ENCODE measurements around the gene ACCSL. TPM values are rescaled to one million over a fixed set of nuclear protein-coding genes. Genes with fewer than 3 reads are reported as not detected.

The ACCSL gene
- total RNA-seq, 1 experiment from 2014 or later, result 0.58 TPM

DNA sequence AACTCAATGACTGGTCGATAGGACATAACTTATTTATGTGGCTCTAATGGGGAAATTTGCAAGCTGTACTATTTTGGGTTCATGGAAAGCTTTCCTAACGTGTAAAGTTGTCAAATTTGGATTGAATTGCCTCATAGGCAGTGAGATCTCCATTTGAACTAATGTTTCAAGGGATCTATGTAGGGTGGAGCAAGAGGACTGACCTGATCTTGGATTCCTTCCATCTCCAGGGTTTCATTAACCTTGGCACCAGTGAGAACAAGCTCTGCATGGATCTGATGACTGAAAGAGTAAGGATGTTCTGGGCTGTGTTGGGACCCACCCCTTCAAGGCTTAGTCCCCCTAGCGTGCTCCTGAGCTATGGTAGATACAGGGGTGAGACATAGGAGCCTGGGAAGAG lies 2.1 kb downstream of the ACCSL start:
- no peak overlapping the region for H3K4me3 ChIP-seq
- H3K36me3 ChIP-seq, result no peaks in the 10 kb centered on the region
- H3K9me3 ChIP-seq (replicated peaks), result no peaks in the 10 kb centered on the region; the same call in 1 of the 2 replicates
- no peaks in the 10 kb centered on the region for H3K4me1 ChIP-seq (replicated peaks)
- H3K27ac ChIP-seq, result no peak overlapping the region
- no peak for DNase-seq (ENCODE audit: low read depth in 1 of 2, low spot score in 2 of 2)
- no peaks in the 10 kb centered on the region for H3K27me3 ChIP-seq (replicated peaks)

DNA sequence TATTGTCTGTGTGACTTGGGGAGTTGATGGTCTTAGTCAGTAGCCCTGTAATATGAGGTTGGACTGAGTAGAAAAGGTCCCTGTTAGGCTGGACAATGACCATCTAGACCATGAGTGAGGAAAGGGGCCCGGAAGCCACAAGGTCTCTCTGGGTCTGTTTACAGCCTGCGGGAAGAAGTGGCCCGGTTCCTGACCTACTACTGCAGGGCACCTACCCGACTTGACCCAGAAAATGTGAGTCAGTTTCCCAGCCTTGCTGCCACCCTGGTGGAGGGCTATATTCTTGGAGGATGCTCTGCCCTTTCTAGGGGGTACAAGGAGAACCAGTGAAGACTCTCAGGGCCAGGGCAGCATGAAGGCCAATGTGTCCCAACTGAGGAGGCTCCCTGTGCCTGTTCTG lies 3.4 kb downstream of the ACCSL start:
- Histone ChIP-seq H3K9me3 (replicated peaks) (no peaks in the 10 kb centered on the region; the same call in 1 of the 2 replicates), H3K4me1 (replicated peaks) (no peaks in the 10 kb centered on the region), H3K27ac (no peak overlapping the region), H3K4me3 (no peak overlapping the region), H3K36me3 (no peaks in the 10 kb centered on the region), H3K27me3 (replicated peaks) (no peaks in the 10 kb centered on the region)
- DNase-seq (ENCODE audit: low read depth in 1 of 2, low spot score in 2 of 2), result no peak

DNA sequence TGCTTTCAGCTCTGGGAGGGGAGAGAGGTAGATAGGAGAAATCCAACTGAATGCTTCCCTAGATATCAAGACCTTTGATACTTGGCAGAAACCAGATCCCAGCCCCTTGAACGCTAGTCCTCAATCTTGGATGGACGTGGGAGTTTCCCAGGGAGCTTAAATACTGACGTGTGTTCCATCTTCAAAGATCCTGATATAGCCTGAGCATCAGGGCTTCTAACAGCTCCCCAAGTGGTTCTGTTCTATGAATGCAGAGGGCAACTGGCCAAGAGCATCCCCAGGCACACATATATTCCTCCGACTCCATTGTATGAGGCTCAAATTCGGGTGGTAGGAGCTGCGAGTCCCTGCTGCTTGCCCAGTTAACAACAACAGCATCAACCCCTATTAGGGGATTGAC lies 9.6 kb downstream of the ACCSL start:
- H3K36me3 ChIP-seq, result no peaks in the 10 kb centered on the region
- H3K27ac ChIP-seq, result no peak overlapping the region
- no peak overlapping the region for H3K4me3 ChIP-seq
- no peak for DNase-seq (ENCODE audit: low read depth in 1 of 2, low spot score in 2 of 2)
- H3K4me1 ChIP-seq (replicated peaks), result no peaks in the 10 kb centered on the region
- H3K9me3 ChIP-seq (replicated peaks), result no peaks in the 10 kb centered on the region
- no peaks in the 10 kb centered on the region for H3K27me3 ChIP-seq (replicated peaks)

DNA sequence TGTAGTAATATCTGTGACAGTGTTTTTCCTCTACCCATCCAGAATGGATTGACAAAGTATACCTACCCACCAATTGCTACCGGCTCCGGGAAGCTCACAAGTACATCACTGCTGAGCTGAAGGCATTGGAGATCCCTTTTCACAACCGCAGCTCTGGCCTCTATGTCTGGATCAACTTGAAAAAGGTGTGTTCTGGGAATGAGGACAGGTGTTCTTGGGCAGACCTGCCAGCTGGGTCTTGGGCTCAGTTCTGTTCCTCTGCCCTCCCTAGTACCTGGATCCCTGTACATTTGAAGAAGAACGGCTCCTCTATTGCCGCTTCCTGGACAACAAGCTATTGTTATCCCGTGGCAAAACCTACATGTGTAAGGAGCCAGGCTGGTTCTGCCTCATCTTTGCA lies 10.5 kb downstream of the ACCSL start:
- Histone ChIP-seq H3K9me3 (replicated peaks) (no peaks in the 10 kb centered on the region), H3K4me1 (replicated peaks) (no peaks in the 10 kb centered on the region), H3K4me3 (no peak overlapping the region)

DNA sequence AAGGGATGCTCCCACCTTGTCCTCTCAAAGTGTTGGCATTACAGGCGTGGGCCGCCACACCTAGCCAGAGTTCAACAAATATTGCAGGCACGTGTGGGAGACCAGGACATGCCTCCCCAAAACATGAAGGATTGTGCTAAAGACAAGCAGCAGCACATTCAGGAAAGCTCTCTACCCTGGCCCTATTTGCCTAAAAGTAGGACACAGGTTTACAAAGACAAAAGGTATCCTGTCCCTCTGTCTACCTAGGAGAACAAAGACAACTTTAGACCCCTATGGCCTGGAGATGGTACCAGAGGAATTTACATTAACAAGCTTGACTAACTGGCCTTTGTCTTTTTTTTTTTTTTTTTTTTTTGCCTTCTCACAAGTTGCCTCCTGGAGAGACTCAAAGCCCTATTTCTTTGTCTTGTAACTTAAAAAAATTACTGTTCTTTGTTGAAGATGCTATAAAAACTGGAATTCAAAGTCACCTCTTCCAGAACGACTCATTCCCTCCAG lies 17.4 kb downstream of the ACCSL start:
- no peaks in the 10 kb centered on the region for H3K27me3 ChIP-seq (replicated peaks)
- no peaks in the 10 kb centered on the region for H3K9me3 ChIP-seq (replicated peaks)
- peak overlapping the region; percentile 60 for H3K27ac ChIP-seq
- H3K4me1 ChIP-seq (replicated peaks), result peaks cover 22% of the 10 kb centered on the region
- H3K4me3 ChIP-seq, result peak overlapping the region; percentile 50
- H3K36me3 ChIP-seq, result no peaks in the 10 kb centered on the region
- no peak for DNase-seq (ENCODE audit: low read depth in 1 of 2, low spot score in 2 of 2)

More for the DNA sequence above, 10.5 kb downstream of the ACCSL start:
- Histone ChIP-seq H3K27ac (no peak overlapping the region), H3K27me3 (replicated peaks) (no peaks in the 10 kb centered on the region), H3K36me3 (no peaks in the 10 kb centered on the region)
- DNase-seq (ENCODE audit: low read depth in 1 of 2, low spot score in 2 of 2), result no peak

DNA sequence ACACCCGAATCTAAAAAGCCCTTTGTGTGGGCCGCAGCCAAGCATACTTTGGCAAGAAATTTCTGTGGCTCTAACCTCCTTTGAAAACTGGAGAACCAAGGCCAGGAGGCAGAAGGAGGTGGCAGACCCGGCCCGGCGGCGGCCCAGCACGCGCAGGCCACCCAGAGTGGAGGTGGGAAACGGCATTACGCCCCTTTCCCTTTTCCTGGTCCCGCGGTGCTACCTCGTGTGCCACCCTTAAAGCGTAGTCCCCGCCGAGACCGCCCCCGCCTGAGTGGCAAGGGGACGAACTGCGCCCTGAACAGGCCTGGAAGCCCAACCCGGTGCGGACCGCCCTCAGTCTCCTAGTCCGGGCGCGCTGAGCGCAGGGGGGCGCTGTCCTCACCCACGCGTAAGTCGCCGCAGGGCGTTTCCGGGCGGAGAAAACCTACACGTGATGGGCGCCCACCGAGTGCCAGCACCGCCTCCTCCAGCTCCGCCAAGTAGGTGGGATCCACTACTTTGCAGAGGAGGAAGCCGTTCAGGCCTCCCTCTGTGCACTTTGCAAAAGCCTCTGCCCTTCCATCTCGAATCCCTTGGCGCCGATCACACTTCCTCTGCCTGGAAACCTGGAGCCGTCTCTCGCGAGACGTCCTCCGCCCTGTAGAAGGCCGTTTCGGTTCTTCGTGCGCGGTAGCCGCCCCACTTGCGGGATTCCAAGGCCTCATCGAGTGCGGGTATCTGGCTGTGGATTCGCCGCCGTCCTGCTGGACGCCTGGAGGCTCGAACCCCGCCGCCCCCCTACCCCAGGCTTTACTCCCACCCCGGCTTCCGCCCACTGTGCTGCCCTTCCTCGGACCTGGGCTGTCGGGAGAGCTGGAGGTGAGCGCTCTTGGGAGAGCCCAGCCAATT lies 18.3 kb downstream of the ACCSL start, which contains the start of gene ACCS:
Gene ACCS, plus strand, starts transcription at position 430 of the 891 bp plus-strand sequence. CDS start 1,358 bp downstream, outside the sequence.
- Histone ChIP-seq H3K4me1 (replicated peaks) (peaks cover 22% of the 10 kb centered on the region), H3K27me3 (replicated peaks) (no peaks in the 10 kb centered on the region), H3K4me3 (peak within 1 kb of the TSS; percentile 50), H3K36me3 (no peaks in the 10 kb centered on the region), H3K9me3 (replicated peaks) (no peaks in the 10 kb centered on the region), H3K27ac (peak within 1 kb of the TSS; percentile 60)
- peak; percentile 98 for DNase-seq (ENCODE audit: low read depth in 1 of 2, low spot score in 2 of 2)

DNA sequence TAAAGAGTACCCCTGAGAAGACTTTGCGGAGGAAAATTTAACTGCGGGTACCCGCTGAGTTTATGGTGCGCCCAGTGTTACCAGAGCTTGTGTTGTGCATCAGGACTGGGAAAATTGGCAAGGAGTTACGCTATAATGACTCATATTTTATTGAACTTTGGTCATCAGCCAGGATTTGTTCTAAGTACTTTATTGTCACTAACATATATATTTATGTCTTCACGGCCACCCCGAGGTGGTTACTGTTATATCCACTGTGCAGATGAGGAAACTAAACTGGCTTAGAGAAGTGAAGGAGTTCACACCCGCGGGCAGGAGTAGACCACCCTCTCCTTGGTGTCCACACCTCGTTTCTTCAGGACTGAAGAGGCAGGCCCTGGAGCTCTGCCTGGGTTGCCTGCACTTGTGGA lies 19.0 kb downstream of the ACCSL start:
- peaks cover 4% of the 10 kb centered on the region for H3K36me3 ChIP-seq
- peak overlapping the region; percentile 50 for H3K4me3 ChIP-seq
- H3K27me3 ChIP-seq (replicated peaks), result no peaks in the 10 kb centered on the region
- H3K9me3 ChIP-seq (replicated peaks), result no peaks in the 10 kb centered on the region
- H3K4me1 ChIP-seq (replicated peaks), result peaks cover 22% of the 10 kb centered on the region
- peak overlapping the region; percentile 60 for H3K27ac ChIP-seq
- peak in 1 of 2 experiments; percentile 66 for DNase-seq (ENCODE audit: low read depth in 1 of 2, low spot score in 2 of 2)

DNA sequence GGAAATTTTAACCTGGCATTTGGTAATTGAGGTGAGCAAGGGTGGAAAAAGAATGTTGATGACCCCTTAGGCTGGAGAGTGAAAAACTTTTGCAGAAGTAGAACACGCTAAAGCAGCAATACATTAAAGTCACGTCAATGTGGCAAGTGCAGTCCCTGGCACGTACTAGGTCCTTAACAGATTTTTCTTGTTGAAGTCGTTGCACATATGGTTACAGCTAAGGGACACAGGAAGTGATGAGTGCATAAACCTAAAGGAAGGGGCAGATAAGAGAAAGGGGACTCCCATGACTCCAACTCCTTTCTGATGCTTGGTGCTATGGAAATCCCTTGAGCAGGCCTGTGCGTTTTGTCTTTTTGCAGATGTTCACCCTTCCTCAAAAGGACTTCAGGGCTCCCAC lies 19.5 kb downstream of the ACCSL start:
- Histone ChIP-seq H3K9me3 (replicated peaks) (no peaks in the 10 kb centered on the region), H3K4me3 (no peak overlapping the region), H3K27me3 (replicated peaks) (no peaks in the 10 kb centered on the region), H3K27ac (no peak overlapping the region), H3K36me3 (peaks cover 5% of the 10 kb centered on the region), H3K4me1 (replicated peaks) (peaks cover 22% of the 10 kb centered on the region)
- no peak for DNase-seq (ENCODE audit: low read depth in 1 of 2, low spot score in 2 of 2)

DNA sequence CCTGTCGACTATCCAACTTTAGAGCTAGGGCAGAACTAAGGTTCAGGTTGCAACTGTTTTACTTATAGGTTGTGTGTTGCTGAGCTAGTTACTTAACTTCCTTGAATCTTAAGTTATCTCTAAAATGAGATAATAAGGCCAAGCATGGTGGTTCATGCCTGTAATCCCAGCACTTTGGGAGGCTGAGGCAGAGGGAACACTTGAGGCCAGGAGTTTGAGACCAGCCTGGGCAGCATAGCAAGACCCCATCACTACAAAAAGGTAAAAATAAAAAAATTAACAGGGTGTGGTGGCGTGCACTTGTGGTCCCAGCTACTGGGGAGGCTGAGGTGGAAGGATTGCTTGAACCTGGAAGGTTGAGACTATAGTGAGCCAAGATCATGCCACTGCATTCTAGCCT lies 20.4 kb downstream of the ACCSL start:
- peaks cover 22% of the 10 kb centered on the region for H3K4me1 ChIP-seq (replicated peaks)
- DNase-seq (ENCODE audit: low read depth in 1 of 2, low spot score in 2 of 2), result no peak

DNA sequence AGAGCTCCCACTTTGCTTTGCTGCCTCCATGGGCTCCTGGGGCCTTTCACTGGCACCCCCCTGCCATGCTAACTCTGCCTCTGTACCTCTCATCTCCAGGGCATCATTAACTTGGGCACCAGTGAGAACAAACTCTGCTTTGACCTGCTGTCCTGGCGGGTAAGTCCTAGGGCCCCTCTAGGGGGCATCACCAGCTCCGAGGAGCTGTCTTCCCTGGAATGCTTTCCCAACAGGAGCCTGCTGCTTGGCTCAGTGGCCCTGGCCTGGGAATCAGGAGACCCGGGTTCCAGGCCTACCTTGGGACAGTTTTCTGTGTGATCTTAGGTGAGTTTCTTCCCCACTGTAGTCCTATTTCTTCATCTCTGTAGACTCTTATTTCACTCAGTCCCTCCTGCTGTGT lies 23.4 kb downstream of the ACCSL start:
- no peak overlapping the region for H3K27ac ChIP-seq
- H3K4me3 ChIP-seq, result no peak overlapping the region
- H3K36me3 ChIP-seq, result peaks cover 13% of the 10 kb centered on the region
- peaks cover 8% of the 10 kb centered on the region for H3K4me1 ChIP-seq (replicated peaks)
- H3K9me3 ChIP-seq (replicated peaks), result no peaks in the 10 kb centered on the region
- H3K27me3 ChIP-seq (replicated peaks), result no peaks in the 10 kb centered on the region
- DNase-seq (ENCODE audit: low read depth in 1 of 2, low spot score in 2 of 2), result no peak

More for the DNA sequence above, 20.4 kb downstream of the ACCSL start:
- H3K4me3 ChIP-seq, result no peak overlapping the region
- H3K36me3 ChIP-seq, result peaks cover 5% of the 10 kb centered on the region
- H3K27me3 ChIP-seq (replicated peaks), result no peaks in the 10 kb centered on the region
- H3K9me3 ChIP-seq (replicated peaks), result no peaks in the 10 kb centered on the region
- no peak overlapping the region for H3K27ac ChIP-seq

DNA sequence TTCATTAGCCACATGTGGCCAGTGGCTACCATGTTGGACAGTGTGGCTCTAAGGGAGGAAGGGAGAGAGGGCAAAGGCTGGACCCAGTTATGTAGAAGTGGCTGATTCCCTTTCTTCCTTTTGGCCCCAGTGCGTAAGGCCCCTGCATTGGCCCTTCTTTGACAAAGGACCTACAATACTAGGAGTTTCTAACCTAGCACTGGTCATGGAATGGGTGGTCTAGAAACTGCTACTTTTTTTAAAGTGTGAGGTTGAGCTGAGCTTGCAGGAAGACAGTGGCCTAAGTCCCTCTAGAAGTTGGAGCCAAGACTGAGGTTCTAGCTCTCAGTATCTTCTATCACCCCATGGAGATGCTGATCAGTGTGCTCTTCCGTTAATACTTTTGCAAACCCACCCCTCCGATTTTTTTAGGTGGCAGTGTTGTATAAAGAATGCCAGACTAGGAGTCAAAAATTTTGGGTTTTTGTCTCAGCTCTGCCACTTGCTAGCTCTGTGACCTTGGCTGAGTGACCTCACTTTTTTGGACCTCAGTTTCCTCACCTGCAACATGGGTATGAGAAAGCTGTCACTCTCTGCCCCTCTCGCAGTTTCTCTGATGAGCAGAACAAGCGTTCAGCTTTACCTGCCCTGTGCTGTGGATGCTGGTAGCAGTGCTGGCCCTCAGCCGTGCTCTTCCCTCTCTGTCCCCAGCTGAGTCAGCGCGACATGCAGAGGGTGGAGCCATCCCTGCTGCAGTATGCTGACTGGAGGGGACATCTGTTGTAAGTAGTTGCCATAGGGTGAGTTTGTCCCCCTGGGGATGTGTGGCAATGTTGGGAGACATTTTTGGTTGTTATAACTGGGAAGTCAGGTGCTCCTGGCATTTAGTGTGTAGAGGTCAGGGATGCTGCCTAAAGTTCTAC lies 25.2 kb downstream of the ACCSL start:
- Histone ChIP-seq H3K9me3 (replicated peaks) (no peaks in the 10 kb centered on the region), H3K36me3 (peaks cover 16% of the 10 kb centered on the region), H3K27ac (no peak overlapping the region), H3K4me3 (no peak overlapping the region), H3K4me1 (replicated peaks) (no peaks in the 10 kb centered on the region), H3K27me3 (replicated peaks) (no peaks in the 10 kb centered on the region)
- DNase-seq (ENCODE audit: low read depth in 1 of 2, low spot score in 2 of 2), result no peak

DNA sequence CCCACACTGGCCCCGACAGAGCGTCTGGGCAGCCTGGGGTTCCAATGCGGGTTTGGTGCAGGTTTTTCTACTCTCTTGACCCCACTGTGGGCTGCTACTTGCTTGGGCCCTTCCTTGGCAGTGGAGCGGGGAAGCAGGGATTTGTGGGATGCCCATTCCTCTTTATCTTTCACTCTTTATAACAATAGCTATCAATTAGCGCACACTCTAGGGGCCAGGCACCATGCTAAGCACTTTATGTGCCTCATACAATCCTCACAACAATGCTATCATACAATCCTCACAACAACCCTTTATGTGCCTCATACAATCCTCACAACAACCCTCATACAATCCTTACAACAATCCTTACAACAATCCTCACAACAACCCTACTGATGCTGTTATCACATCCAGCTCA lies 31.0 kb downstream of the ACCSL start:
- Histone ChIP-seq H3K27me3 (replicated peaks) (no peaks in the 10 kb centered on the region), H3K4me1 (replicated peaks) (peaks cover 7% of the 10 kb centered on the region), H3K4me3 (no peak overlapping the region), H3K36me3 (peaks cover 11% of the 10 kb centered on the region), H3K27ac (no peak overlapping the region), H3K9me3 (replicated peaks) (no peaks in the 10 kb centered on the region)
- no peak for DNase-seq (ENCODE audit: low read depth in 1 of 2, low spot score in 2 of 2)

DNA sequence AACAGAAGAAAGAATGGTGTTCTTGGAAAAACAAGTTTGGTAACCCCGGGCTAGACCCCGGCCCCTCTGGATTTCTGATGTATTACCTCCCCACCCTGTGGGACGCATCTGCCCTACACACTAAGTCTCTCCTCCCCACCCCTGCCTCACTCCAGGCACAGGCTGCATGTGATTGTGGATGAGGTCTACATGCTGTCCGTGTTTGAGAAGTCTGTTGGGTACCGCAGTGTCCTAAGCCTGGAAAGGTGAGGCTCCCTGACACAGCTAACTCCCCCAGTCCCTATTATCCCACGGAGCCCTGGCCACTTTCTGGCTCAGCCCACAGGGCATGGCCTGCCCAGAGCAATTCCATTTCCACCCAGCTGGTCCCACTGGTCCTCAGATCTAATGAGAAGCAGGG lies 31.6 kb downstream of the ACCSL start:
- no peak overlapping the region for H3K4me3 ChIP-seq
- no peaks in the 10 kb centered on the region for H3K9me3 ChIP-seq (replicated peaks)
- no peak overlapping the region for H3K27ac ChIP-seq
- peaks cover 12% of the 10 kb centered on the region for H3K4me1 ChIP-seq (replicated peaks)
- no peaks in the 10 kb centered on the region for H3K27me3 ChIP-seq (replicated peaks)
- H3K36me3 ChIP-seq, result peaks cover 11% of the 10 kb centered on the region
- peak in 1 of 2 experiments; percentile 41 for DNase-seq (ENCODE audit: low read depth in 1 of 2, low spot score in 2 of 2)

Measured in SJSA1 (cell line).